Esophagus muscularis mucosa (tissue), 4 donors: ENCODE results near the gene ENPP3. TPM values are rescaled to one million over a fixed set of nuclear protein-coding genes. Genes with fewer than 3 reads are reported as not detected.

Experiments
- DNase-seq: peaks from one replicate; pipeline ENCODE4 v3.0.0-alpha.2; 2017; ENCODE audit errors: extremely low spot score
- H3K27ac ChIP-seq, 4 donors: fragments of 200-600 bp; sonication (generic); replicated peaks in 1 of 4; 1 replicate in 3 of 4; 2 replicates in 1 of 4; pipeline ENCODE4 v1.5.1; 2016 to 2019; ENCODE audit warnings: mild to moderate bottlenecking in 1 of 4
- H3K27me3 ChIP-seq, 4 donors: fragments of 200-600 bp; sonication (generic); one replicate each; pipeline versions ENCODE4 v1.5.1 to v1.6.0; 2016 to 2019
- H3K36me3 ChIP-seq, 4 donors: fragments of 200-600 bp; sonication (generic); one replicate each; pipeline ENCODE4 v1.5.1; 2016 to 2019
- H3K4me1 ChIP-seq, 4 donors: fragments of 200-600 bp; sonication (generic); one replicate each; pipeline ENCODE4 v1.5.1; 2016 to 2019
- H3K4me3 ChIP-seq, 4 donors: fragments of 200-600 bp; sonication (generic); 1 replicate in 2 of 4; 2 replicates in 2 of 4; pipeline ENCODE4 v1.5.1; 2016 to 2019; ENCODE audit warnings: mild to moderate bottlenecking in 4 of 4, moderate library complexity in 1 of 4
- H3K9me3 ChIP-seq, 4 donors: fragments of 200-600 bp; sonication (generic); 1 replicate in 3 of 4; 2 replicates in 1 of 4; pipeline ENCODE4 v1.5.1; 2016 to 2019
- EP300 ChIP-seq: sonication (generic); formaldehyde crosslinking; IDR thresholded peaks from one replicate; pipeline ENCODE4 v1.6.1; 2017; ENCODE audit warnings: antibody characterized with exemption
- POLR2A ChIP-seq: fragments of 450-650 bp; IDR thresholded peaks from one replicate; pipeline ENCODE4 v1.6.1; 2017; ENCODE audit warnings: antibody characterized with exemption, moderate library complexity, mild to moderate bottlenecking, low read depth
- POLR2AphosphoS5 ChIP-seq, 2 donors: sonication (generic); formaldehyde crosslinking; IDR thresholded peaks; one replicate each; pipeline ENCODE4 v1.6.1; 2017; ENCODE audit warnings: antibody characterized with exemption in 2 of 2
- WGBS: methylation state at CpG from one replicate; pipeline ENCODE4 v1.1.5; 2018; 5-methylcytosine and 5-hydroxymethylcytosine counted together
- intact Hi-C: fragments of 100-400 bp; cut with DNase I; formaldehyde crosslinking; loops from one replicate; pipeline ENCODE4 v1.15.1; 2023
- total RNA-seq, 4 donors: library from RNA; depleted of rRNA; stranded (reverse); fragments of >200 nt; gene quantifications; one replicate each; pipeline versions ENCODE4 v1.1.0 to v1.2.1, GENCODE V29; 2016
- TF ChIP-seq, protein P1 (sequence below), 3 experiments: fragments of 200-600 bp in 2 of 3; fragments of 450-650 bp in 1 of 3; sonication (generic) in 2 of 3; IDR thresholded peaks; one replicate each; pipeline ENCODE4 v1.5.1; 2017 to 2019; ENCODE audit warnings: antibody characterized with exemption in 3 of 3, mild to moderate bottlenecking in 2 of 3, moderate library complexity in 1 of 3

Gene ENPP3
- total RNA-seq, 4 donors from 2014 or later: 0.42 to 0.78 (median 0.59) TPM

GRCh38 chr6:131781687-131782086, 144.6 kb downstream of the ENPP3 start:
- Histone ChIP-seq H3K9me3 (no peaks in the 10 kb centered on the region), H3K4me3 (no peak overlapping the region), H3K36me3 (no peaks in the 10 kb centered on the region), H3K4me1 (peaks cover 0 to 15% (median 9%) of the 10 kb centered on the region in 4 donors), H3K27ac (no peak overlapping the region), H3K27me3 (no peaks in the 10 kb centered on the region)
- 81% methylated on average over 3 of the region's 3 CpGs for WGBS
- TF ChIP-seq POLR2A (no peak), EP300 (no peak), POLR2AphosphoS5 (IDR thresholded peaks at IDR 0.05) (no peak)
- TF ChIP-seq, protein P1, sequence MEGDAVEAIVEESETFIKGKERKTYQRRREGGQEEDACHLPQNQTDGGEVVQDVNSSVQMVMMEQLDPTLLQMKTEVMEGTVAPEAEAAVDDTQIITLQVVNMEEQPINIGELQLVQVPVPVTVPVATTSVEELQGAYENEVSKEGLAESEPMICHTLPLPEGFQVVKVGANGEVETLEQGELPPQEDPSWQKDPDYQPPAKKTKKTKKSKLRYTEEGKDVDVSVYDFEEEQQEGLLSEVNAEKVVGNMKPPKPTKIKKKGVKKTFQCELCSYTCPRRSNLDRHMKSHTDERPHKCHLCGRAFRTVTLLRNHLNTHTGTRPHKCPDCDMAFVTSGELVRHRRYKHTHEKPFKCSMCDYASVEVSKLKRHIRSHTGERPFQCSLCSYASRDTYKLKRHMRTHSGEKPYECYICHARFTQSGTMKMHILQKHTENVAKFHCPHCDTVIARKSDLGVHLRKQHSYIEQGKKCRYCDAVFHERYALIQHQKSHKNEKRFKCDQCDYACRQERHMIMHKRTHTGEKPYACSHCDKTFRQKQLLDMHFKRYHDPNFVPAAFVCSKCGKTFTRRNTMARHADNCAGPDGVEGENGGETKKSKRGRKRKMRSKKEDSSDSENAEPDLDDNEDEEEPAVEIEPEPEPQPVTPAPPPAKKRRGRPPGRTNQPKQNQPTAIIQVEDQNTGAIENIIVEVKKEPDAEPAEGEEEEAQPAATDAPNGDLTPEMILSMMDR (IDR thresholded peaks at IDR 0.05): no peak
- intact Hi-C loops: no loop called here
- no peak for DNase-seq

DNA sequence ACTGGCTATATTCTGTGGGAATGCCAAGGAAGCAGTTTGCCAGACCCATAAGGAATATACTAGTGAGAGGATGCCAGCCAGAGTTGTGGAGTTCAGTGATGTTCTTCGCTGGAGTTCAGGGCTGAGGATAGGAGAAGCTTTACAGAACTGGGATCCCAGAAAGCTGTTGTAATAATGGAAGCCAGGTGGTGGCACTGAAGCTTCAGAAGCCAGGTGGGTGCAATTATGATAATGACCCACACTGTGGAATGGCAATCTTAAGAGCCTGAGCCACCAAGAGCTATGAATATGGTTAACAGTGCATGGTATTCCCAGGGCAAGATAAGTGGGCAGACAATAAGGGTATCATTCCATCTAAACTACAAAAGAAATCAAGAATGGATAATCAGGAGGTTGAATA, 145.7 kb downstream of the ENPP3 start:
- H3K36me3 ChIP-seq: no peaks in the 10 kb centered on the region
- no peaks in the 10 kb centered on the region for H3K27me3 ChIP-seq
- peaks cover 0 to 13% (median 10%) of the 10 kb centered on the region in 4 donors for H3K4me1 ChIP-seq
- WGBS: 100% methylated on average over 1 of the region's 1 CpG
- intact Hi-C loops: no loop called here
- no peaks in the 10 kb centered on the region for H3K9me3 ChIP-seq
- no peak for DNase-seq
- no peak overlapping the region for H3K4me3 ChIP-seq
- no peak overlapping the region for H3K27ac ChIP-seq
- no peak for TF ChIP-seq POLR2A

DNA sequence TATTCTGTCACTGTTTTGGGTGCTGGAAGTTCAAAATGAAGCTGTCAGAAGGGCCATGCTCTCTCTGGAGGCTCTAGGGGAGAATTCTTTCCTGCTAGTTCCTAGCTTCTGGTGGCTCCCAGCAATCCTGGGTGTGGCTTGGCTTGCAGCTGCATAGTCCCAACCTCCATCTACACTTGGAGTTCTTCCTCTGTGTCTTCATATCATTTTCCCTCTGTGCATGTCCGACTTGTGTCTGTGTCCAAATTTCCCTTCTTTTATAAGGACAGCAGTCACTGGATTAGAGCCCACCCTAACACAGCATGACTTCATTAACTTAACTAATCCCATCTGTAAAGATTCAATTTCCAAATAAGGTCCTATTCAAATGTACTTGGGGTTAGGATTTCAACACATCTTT, 147.5 kb downstream of the ENPP3 start:
- Histone ChIP-seq H3K4me1 (peaks cover 0 to 13% (median 11%) of the 10 kb centered on the region in 4 donors), H3K27me3 (no peaks in the 10 kb centered on the region), H3K9me3 (no peaks in the 10 kb centered on the region), H3K27ac (no peak overlapping the region), H3K36me3 (no peaks in the 10 kb centered on the region), H3K4me3 (no peak overlapping the region)
- intact Hi-C loops: no loop called here
- no peak for TF ChIP-seq POLR2AphosphoS5 (IDR thresholded peaks at IDR 0.05)
- no peak for TF ChIP-seq EP300
- TF ChIP-seq, protein P1 (IDR thresholded peaks at IDR 0.05): no peak
- no peak for TF ChIP-seq POLR2A
- DNase-seq: no peak
- 72% methylated on average over 1 of the region's 1 CpG for WGBS

DNA sequence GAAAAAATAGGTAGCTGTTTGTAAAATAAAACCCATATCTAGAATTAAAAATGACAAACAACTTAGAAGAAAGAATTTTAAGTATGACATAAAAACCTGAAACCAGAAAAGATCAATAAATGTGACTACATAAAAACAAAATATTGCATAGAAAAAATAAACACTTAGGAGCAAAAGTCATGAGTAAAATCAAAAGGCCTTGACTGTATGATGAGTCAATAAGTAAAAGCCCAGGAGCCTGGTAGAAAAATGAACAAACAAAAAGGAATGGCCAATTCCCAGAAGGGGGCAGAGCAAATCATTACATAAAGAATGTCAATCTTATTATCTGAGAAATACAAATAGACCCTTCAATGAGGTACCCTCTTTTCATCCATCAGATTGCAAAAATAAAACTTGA, 150.0 kb downstream of the ENPP3 start:
- Histone ChIP-seq H3K27me3 (no peaks in the 10 kb centered on the region), H3K27ac (no peak overlapping the region), H3K36me3 (no peaks in the 10 kb centered on the region), H3K9me3 (no peaks in the 10 kb centered on the region), H3K4me3 (no peak overlapping the region), H3K4me1 (peaks cover 0 to 13% (median 11%) of the 10 kb centered on the region in 4 donors)
- intact Hi-C loops: no loop called here
- no peak for DNase-seq
- TF ChIP-seq POLR2A: no peak
- TF ChIP-seq, protein P1 (IDR thresholded peaks at IDR 0.05): no peak

DNA sequence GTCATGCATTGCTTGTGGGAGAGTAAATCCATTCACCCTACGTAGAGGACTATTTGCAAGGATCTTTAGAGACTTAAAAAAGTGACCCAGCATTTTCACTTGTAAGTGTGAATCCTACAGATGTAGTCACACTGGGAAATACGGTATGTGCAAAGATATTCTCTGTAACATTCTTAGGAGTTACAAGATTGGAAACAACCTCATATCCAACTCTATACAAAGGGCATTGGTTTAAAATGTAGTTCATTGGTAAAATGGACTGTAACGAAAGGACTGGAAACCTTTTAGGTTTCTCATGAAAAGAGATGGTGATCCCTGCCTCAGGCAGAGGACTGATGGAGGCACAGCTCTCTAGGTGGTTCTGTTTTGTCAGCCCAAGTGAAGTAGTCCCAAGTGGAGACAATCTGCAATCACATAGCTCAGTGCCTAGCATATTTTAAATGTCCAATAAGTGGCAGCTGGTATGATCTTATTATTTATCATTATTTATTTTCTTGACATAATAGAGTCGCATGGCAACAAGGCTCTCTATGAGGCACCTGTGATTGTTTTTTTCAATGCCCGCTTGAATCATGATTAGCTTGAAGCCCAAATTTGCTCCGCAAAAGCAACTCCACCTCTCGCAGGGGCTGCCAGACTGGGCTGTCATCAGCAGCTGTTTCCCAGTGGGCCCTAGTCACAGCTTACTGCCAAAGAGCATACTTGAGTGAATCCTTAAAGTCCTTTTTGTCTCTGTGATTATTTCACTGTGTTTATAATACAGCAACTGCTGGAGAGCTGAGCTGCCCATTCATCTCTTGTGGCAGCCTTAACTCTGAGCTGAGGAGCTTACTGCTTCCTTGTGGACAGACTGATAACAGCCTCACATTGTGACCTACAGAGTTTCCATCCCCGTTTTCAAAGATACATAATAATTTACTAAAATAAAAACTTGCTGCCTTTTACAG, 150.9 kb downstream of the ENPP3 start:
- H3K4me3 ChIP-seq: no peak overlapping the region
- H3K9me3 ChIP-seq: no peaks in the 10 kb centered on the region
- no peak for DNase-seq
- TF ChIP-seq, protein P1 (IDR thresholded peaks at IDR 0.05): peak; percentile 19 to 29 (median 23)
- TF ChIP-seq POLR2AphosphoS5 (IDR thresholded peaks at IDR 0.05) (peak in 1 of 2 donors; percentile 32), POLR2A (no peak)
- H3K27me3 ChIP-seq: no peaks in the 10 kb centered on the region
- 40% methylated on average over 8 of the region's 8 CpGs for WGBS
- peak overlapping the region in 1 of 4 donors; percentile 39 for H3K27ac ChIP-seq
- intact Hi-C loops: no loop called here
- H3K36me3 ChIP-seq: no peaks in the 10 kb centered on the region
- peaks cover 0 to 13% (median 11%) of the 10 kb centered on the region in 4 donors for H3K4me1 ChIP-seq
